Heart left ventricle (tissue), 16 donors: ENCODE data around the gene CLCA1. TPM values are rescaled to one million over a fixed set of nuclear protein-coding genes. Genes with fewer than 3 reads are reported as not detected.

Experiments used
- ATAC-seq, 4 donors: fragments of 200-7000 bp; cut with Tn5 transposase; one replicate each; pipeline ENCODE4 v1.9.1; 2020 to 2022; ENCODE audit warnings: moderate library complexity in 4 of 4, mild to moderate bottlenecking in 3 of 4, moderate number of reproducible peaks in 1 of 4
- DNase-seq, 5 donors: peaks; one replicate each; pipeline ENCODE4 v3.0.0-alpha.2; 2020
- H3K27ac ChIP-seq, 12 donors: fragments of 200-600 bp; sonication (generic) in 4 of 12; one replicate each; pipeline versions ENCODE4 v1.5.0 to v1.8.0; 2016 to 2022; ENCODE audit warnings: mild to moderate bottlenecking in 2 of 12
- H3K27me3 ChIP-seq, 9 donors: fragments of 200-600 bp; sonication (generic) in 2 of 9; one replicate each; pipeline versions ENCODE4 v1.5.1 to v1.8.0; 2016 to 2022; ENCODE audit warnings: mild to moderate bottlenecking in 3 of 9
- H3K36me3 ChIP-seq, 9 donors: fragments of 200-600 bp; sonication (generic) in 2 of 9; one replicate each; pipeline versions ENCODE4 v1.5.0 to v1.8.0; 2018 to 2022; ENCODE audit warnings: mild to moderate bottlenecking in 2 of 9
- H3K4me1 ChIP-seq, 12 donors: fragments of 200-600 bp; sonication (generic) in 4 of 12; one replicate each; pipeline versions ENCODE4 v1.5.0 to v1.8.0; 2016 to 2022; ENCODE audit warnings: mild to moderate bottlenecking in 3 of 12
- H3K4me3 ChIP-seq, 12 donors: fragments of 200-600 bp; sonication (generic) in 4 of 12; one replicate each; pipeline versions ENCODE4 v1.5.0 to v1.8.0; 2017 to 2022; ENCODE audit warnings: mild to moderate bottlenecking in 9 of 12, moderate library complexity in 4 of 12
- H3K9me3 ChIP-seq, 12 donors: fragments of 200-600 bp; sonication (generic) in 4 of 12; one replicate each; pipeline versions ENCODE4 v1.5.0 to v1.8.0; 2016 to 2022; ENCODE audit warnings: mild to moderate bottlenecking in 1 of 12
- POLR2A ChIP-seq, 2 donors: fragments of 450-650 bp; IDR thresholded peaks; one replicate each; pipeline ENCODE4 v1.6.1; 2017; ENCODE audit warnings: antibody characterized with exemption in 2 of 2, mild to moderate bottlenecking in 2 of 2, moderate library complexity in 2 of 2
- WGBS, 4 donors: extraction: QIAGEN DNeasy Blood & Tissue Kit in 2 of 4; methylation state at CpG; one replicate each; pipeline versions ENCODE4 v1.1.5 to v1.1.7; 2013 to 2018; 5-methylcytosine and 5-hydroxymethylcytosine counted together
- intact Hi-C, 10 donors: fragments of 100-400 bp; cut with DNase I; formaldehyde crosslinking; loops; one replicate each; pipeline versions ENCODE4 v1.11.1 to v1.14.2; 2022
- polyA plus RNA-seq, 2 donors: library from polyadenylated mRNA; stranded (reverse); fragments of 200-250 nt; gene quantifications; one replicate each; pipeline ENCODE4 v1.2.3, GENCODE V29; 2013
- total RNA-seq, 9 donors: library from RNA; depleted of rRNA in 2 of 9; stranded (reverse); fragments of >200 nt in 2 of 9; fragmentation: NEBNext Ultra II Directional in 3 of 9; extraction: Animal tissue kit (Norgen Biotek cat#: 25700) in 3 of 9; gene quantifications; one replicate each; pipeline versions ENCODE4 v1.1.0 to v1.2.4, GENCODE V29; 2016 to 2023
- TF ChIP-seq, protein P1 (sequence below), 12 donors: fragments of 200-600 bp; sonication (generic) in 4 of 12; IDR thresholded peaks; one replicate each; pipeline versions ENCODE4 v1.5.0 to v1.8.0; 2018 to 2022; ENCODE audit warnings: antibody characterized with exemption in 12 of 12, mild to moderate bottlenecking in 5 of 12
- donor health status: ischemic (EF 13 %, LVEDD 7.1; RV severe dilation, severe dysfunction).
- donor health status: healthy with polysubstance abuse.
- donor health status: DM: no; HTN: yes; CAD: no.
- donor health status: DM: no; HTN: no; CAD: no.
- donor health status: ischemic (EF 25% LVEDD 6.9; RV normal size, moderate dysfunction).
- donor health status: ischemic (EF 25% LVEDD 5.7; RV mildly dilated, moderate dysfunction).
- donor health status: healthy.
- donor health status: DM: yes; HTN: yes; CAD: no.
- donor health status: ischemic (EF 35%, LVEDD 5.7; RV mildly dilated, moderate dysfunction).
- donor health status: nonischemic (EF 11% LVEDD 7.7; RV severe dilation, severe dysfunction).
- donor health status: DM: yes; HTN: yes; CAD: no.
- donor health status: PGD.
- donor health status: ischemic (EF 29% LVEDD 5.4; RV normal size, mild dysfunction).
- donor health status: nonischemic (EF 23%, LVEDD 6.1; RV moderate dilation, normal function).

The CLCA1 gene
- total and polyA plus RNA-seq, 11 donors: 0.06 to 0.07 TPM; not detected in 9

DNA sequence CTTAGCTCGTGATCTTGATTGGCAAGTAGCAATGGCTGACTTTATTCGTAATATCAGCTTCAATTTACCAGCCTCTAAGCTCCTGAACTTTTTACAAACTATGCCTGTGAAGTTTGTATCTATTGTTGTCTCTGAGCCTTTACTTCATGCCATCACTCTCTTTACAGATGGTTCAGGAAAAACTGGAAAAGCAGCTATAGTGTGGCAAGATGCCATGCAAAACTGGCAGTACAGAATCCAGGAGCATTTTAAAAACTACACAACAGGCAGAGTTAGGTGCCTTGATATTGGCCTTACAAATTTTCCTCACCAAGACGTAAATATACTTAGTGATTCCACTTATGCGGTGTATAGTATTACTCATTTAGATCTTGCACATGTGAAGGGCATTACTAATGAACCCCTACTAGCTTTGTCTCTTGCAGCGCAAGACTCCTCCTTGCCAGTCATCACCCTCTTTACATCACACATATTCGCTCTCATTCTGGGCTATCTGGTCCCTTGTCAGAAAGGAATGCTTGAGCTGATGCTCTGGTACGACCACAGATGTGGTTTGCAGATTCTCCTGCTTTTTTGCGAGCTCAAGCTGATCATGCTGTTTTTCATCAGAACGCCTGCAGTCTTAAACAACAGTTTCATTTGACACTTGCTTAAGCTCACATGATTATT lies 36.3 kb downstream of the CLCA1 start:
- 54 to 69% (median 64%) methylated on average over 9 of the region's 9 CpGs for WGBS, 4 donors
- intact Hi-C loops: loop anchor here (2.0 to 10.0 kb wide), 11 partner anchors 30 to 240 kb away; partner anchors contain the start of genes SH3GLB1 (in 4 of the 10) and ODF2L (in 1 of the 10)
- Histone ChIP-seq H3K36me3 (no peaks in the 10 kb centered on the region), H3K9me3 (no peaks in the 10 kb centered on the region), H3K27me3 (no peaks in the 10 kb centered on the region), H3K4me3 (no peak overlapping the region), H3K27ac (peak overlapping the region in 8 of 12 donors; percentile 84 to 95 (median 90)), H3K4me1 (peaks cover 0 to 41% (median 17%) of the 10 kb centered on the region in 12 donors)
- ATAC-seq (no peak), DNase-seq (no peak)
- TF ChIP-seq, protein P1, sequence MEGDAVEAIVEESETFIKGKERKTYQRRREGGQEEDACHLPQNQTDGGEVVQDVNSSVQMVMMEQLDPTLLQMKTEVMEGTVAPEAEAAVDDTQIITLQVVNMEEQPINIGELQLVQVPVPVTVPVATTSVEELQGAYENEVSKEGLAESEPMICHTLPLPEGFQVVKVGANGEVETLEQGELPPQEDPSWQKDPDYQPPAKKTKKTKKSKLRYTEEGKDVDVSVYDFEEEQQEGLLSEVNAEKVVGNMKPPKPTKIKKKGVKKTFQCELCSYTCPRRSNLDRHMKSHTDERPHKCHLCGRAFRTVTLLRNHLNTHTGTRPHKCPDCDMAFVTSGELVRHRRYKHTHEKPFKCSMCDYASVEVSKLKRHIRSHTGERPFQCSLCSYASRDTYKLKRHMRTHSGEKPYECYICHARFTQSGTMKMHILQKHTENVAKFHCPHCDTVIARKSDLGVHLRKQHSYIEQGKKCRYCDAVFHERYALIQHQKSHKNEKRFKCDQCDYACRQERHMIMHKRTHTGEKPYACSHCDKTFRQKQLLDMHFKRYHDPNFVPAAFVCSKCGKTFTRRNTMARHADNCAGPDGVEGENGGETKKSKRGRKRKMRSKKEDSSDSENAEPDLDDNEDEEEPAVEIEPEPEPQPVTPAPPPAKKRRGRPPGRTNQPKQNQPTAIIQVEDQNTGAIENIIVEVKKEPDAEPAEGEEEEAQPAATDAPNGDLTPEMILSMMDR (IDR thresholded peaks at IDR 0.05): no peak
- TF ChIP-seq POLR2A (IDR thresholded peaks at IDR 0.05): no peak

DNA sequence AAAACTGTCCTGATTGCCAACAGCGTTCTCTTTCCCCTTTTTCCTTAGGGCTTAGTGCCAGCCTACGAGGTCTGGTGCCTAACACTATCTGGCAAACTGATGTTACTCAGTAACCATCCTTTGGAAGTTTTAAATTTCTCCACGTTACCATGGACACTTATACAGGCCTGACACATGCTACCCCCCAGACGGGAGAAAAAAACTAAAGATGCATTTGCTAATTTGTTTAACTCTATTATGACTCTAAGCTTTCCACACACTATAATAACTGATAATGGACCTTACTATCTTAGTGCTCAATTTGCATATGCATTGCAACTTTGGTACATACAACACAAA lies 36.8 kb downstream of the CLCA1 start:
- DNase-seq: no peak
- Histone ChIP-seq H3K4me1 (peaks cover 0 to 37% (median 15%) of the 10 kb centered on the region in 12 donors), H3K9me3 (no peaks in the 10 kb centered on the region), H3K27me3 (no peaks in the 10 kb centered on the region), H3K4me3 (no peak overlapping the region), H3K36me3 (no peaks in the 10 kb centered on the region), H3K27ac (peak overlapping the region in 1 of 12 donors; percentile 86)
- intact Hi-C loops: loop anchor here (2.0 to 10.0 kb wide), 9 partner anchors 31 to 239 kb away; partner anchors contain the start of gene SH3GLB1 (in 4 of the 10)
- TF ChIP-seq, protein P1 (IDR thresholded peaks at IDR 0.05): no peak
- TF ChIP-seq POLR2A (IDR thresholded peaks at IDR 0.05): no peak
- 46 to 51% (median 47%) methylated on average over 4 of the region's 4 CpGs for WGBS, 4 donors
- no peak for ATAC-seq

DNA sequence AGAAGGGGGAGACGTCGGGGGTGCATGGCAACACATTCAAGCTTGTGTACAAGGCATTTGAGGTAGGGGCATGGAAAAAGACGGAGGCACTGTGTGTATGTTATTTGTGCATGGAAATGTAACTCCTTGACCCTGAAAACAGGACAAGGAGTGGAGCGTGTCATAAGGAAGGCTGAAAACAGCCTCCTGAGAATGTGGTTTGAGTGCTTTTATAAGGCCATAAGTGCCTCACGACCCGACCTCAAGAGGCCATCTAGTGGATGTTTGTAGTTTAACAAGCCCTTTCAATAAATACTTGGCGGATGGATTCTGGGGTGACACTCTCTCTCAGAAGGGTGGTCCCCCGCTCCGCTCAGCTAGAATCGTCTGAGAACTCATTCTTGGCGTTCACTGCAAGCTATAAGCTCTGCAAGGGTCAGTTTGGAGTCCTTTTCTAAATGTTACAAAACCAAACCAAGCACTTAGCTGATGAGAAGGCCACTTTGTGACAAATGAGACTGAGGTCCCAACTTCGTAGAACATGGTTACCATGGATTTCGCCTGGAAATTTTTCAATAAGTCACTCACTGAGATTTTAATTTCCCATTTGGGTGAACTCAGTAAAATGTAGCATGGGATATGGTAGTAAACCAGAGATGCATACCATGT lies 39.3 kb downstream of the CLCA1 start:
- intact Hi-C loops: loop anchor here (2.0 to 10.0 kb wide), 9 partner anchors 36 to 237 kb away; partner anchors contain the start of gene SH3GLB1 (in 4 of the 10)
- no peak overlapping the region for H3K4me3 ChIP-seq

More for the DNA sequence above, 39.3 kb downstream of the CLCA1 start:
- no peak overlapping the region for H3K27ac ChIP-seq
- 48 to 56% (median 52%) methylated on average over 13 of the region's 13 CpGs for WGBS, 4 donors
- H3K9me3 ChIP-seq: no peaks in the 10 kb centered on the region
- no peak for ATAC-seq
- DNase-seq: peak in 1 of 5 donors; percentile 21
- TF ChIP-seq, protein P1 (IDR thresholded peaks at IDR 0.05): peak; percentile 29 to 66 (median 52)
- no peak for TF ChIP-seq POLR2A (IDR thresholded peaks at IDR 0.05)
- H3K36me3 ChIP-seq: no peaks in the 10 kb centered on the region
- H3K4me1 ChIP-seq: peaks cover 0 to 24% (median 8%) of the 10 kb centered on the region in 12 donors
- no peaks in the 10 kb centered on the region for H3K27me3 ChIP-seq
